HCT116 (cell line): ENCODE measurements around the gene CLTC. TPM values are rescaled to one million over a fixed set of nuclear protein-coding genes. Genes with fewer than 3 reads are reported as not detected.

ENCODE experiments used
- ATAC-seq: fragments of 200-7000 bp; cut with Tn5 transposase; 2 replicates; pipeline ENCODE4 v1.9.1; 2020; ENCODE audit warnings: mild to moderate bottlenecking, moderate library complexity
- BruUV-seq: library from RNA; stranded (reverse); fragments of 400-500 nt; replicated peaks from 2 replicates; lab custom pipeline; 2021; lab: Mats Ljungman, UMichigan
- CTCF ChIA-PET: fragments of 300-600 bp; sonication (Branson Sonifier 250); formaldehyde crosslinking; loops from one replicate; lab custom pipeline; 2021; ENCODE audit warnings: antibody characterized with exemption; lab: Charles Lee
- POLR2A ChIA-PET: fragments of 300-600, 350-600 bp; sonication (Branson Sonifier 250); formaldehyde crosslinking; loops from one replicate; lab custom pipeline; 2021; ENCODE audit warnings: antibody characterized with exemption; lab: Charles Lee
- RAD21 ChIA-PET, 2 experiments: fragments of 300-600 bp; sonication (Branson Sonifier 250); formaldehyde crosslinking; loops; one replicate each; lab custom pipeline; 2023; ENCODE audit warnings: low total read pairs in 2 of 2; ENCODE audit not compliant: uncharacterized antibody in 2 of 2, unreplicated experiment in 2 of 2, low non-redundant PET in 1 of 2; lab: Charles Lee
- DNase-seq: peaks from one replicate; pipeline ENCODE4 v3.0.0-alpha.2; 2010; ENCODE audit warnings: low read depth, low spot score
- H2AFZ ChIP-seq: fragments of 200-600 bp; shearing (Covaris generic), sonication (generic); 2 replicates; pipeline ENCODE4 v1.6.1; 2017; ENCODE audit warnings: low read depth, mixed run types, mixed read lengths, antibody characterized with exemption, low read length; ENCODE audit not compliant: poor library complexity, severe bottlenecking
- H3K27ac ChIP-seq: 2 replicates; pipeline ENCODE4 v1.5.1; 2012; ENCODE audit warnings: low read depth, low read length
- H3K27me3 ChIP-seq: fragments of 200-600 bp; sonication (generic); 2 replicates; pipeline ENCODE4 v1.6.1; 2016; ENCODE audit warnings: mixed run types, low read length, mixed read lengths; ENCODE audit not compliant: insufficient read depth
- H3K36me3 ChIP-seq, 2 experiments: fragments of 200-500 bp in 1 of 2; fragments of 200-600 bp in 1 of 2; sonication (Bioruptor generic) in 1 of 2; sonication (generic) in 1 of 2; 2 replicates each; pipeline versions ENCODE4 v1.5.1 to v1.6.1; 2014 to 2016; ENCODE audit warnings: low read length in 2 of 2, inconsistent platforms in 1 of 2, mixed read lengths in 1 of 2, mixed run types in 1 of 2; ENCODE audit not compliant: insufficient read depth in 2 of 2, control insufficient read depth in 1 of 2
- H3K4me1 ChIP-seq, 2 experiments: fragments of 200-600 bp in 1 of 2; sonication (generic) in 1 of 2; 2 replicates each; pipeline versions ENCODE4 v1.5.1 to v1.6.1; 2012 to 2017; ENCODE audit warnings: low read length in 2 of 2, inconsistent platforms in 1 of 2, mild to moderate bottlenecking in 1 of 2, mixed read lengths in 1 of 2, mixed run types in 1 of 2, moderate library complexity in 1 of 2; ENCODE audit not compliant: insufficient read depth in 2 of 2, control insufficient read depth in 1 of 2
- H3K4me2 ChIP-seq: fragments of 200-600 bp; sonication (generic); 2 replicates; pipeline ENCODE4 v1.6.1; 2017; ENCODE audit warnings: mixed run types, low read length, mixed read lengths
- H3K4me3 ChIP-seq, 2 experiments: fragments of 200-600 bp in 1 of 2; sonication (generic) in 1 of 2; replicated peaks in 1 of 2; 2 replicates each; pipeline ENCODE4 v1.5.1; 2011 to 2016; ENCODE audit warnings: low read length in 2 of 2, control low read depth in 1 of 2, low read depth in 1 of 2, mild to moderate bottlenecking in 1 of 2, mixed read lengths in 1 of 2, mixed run types in 1 of 2
- H3K79me2 ChIP-seq: fragments of 200-600 bp; sonication (generic); 2 replicates; pipeline ENCODE4 v1.6.1; 2017; ENCODE audit warnings: mild to moderate bottlenecking, mixed run types, low read length, moderate library complexity, mixed read lengths; ENCODE audit not compliant: insufficient read depth
- H3K9ac ChIP-seq: fragments of 200-600 bp; sonication (generic); 2 replicates; pipeline ENCODE4 v1.6.1; 2016; ENCODE audit warnings: low read length, mixed read lengths
- H3K9me2 ChIP-seq: fragments of 200-600 bp; sonication (generic), shearing (Covaris generic); 2 replicates; pipeline ENCODE4 v1.6.1; 2017; ENCODE audit warnings: mixed run types, mild to moderate bottlenecking, moderate library complexity; ENCODE audit not compliant: insufficient read depth
- H3K9me3 ChIP-seq, 2 experiments: fragments of 200-500 bp in 1 of 2; fragments of 200-600 bp in 1 of 2; sonication (Bioruptor generic) in 1 of 2; sonication (generic) in 1 of 2; 2 replicates each; pipeline ENCODE4 v1.6.1; 2014 to 2017; ENCODE audit warnings: low read length in 2 of 2, mixed read lengths in 2 of 2, inconsistent platforms in 1 of 2, low read depth in 1 of 2, mild to moderate bottlenecking in 1 of 2, mixed run types in 1 of 2, moderate library complexity in 1 of 2; ENCODE audit not compliant: control insufficient read depth in 1 of 2, insufficient read depth in 1 of 2
- H4K20me1 ChIP-seq: fragments of 200-600 bp; sonication (generic), shearing (Covaris generic); 2 replicates; pipeline ENCODE4 v1.6.1; 2017; ENCODE audit warnings: mixed run types, mild to moderate bottlenecking, moderate library complexity; ENCODE audit not compliant: insufficient read depth
- CEBPB ChIP-seq: IDR thresholded peaks from 2 replicates; pipeline ENCODE4 v1.6.1; 2012; ENCODE audit warnings: low read depth
- EZH2 ChIP-seq: fragments of 200-600 bp; sonication (generic); IDR thresholded peaks from 2 replicates; pipeline ENCODE4 v1.6.1; 2017; ENCODE audit warnings: antibody characterized with exemption, mixed run types
- POLR2AphosphoS5 ChIP-seq: IDR thresholded peaks from 2 replicates; pipeline ENCODE4 v1.6.1; 2011; ENCODE audit warnings: mild to moderate bottlenecking, low read depth, low read length, moderate library complexity
- SRF ChIP-seq: IDR thresholded peaks from 2 replicates; pipeline ENCODE4 v1.6.1; 2012; ENCODE audit warnings: low read depth
- YY1 ChIP-seq: IDR thresholded peaks from 2 replicates; pipeline ENCODE4 v1.6.1; 2011; ENCODE audit warnings: low read length, low read depth, moderate library complexity, mild to moderate bottlenecking; ENCODE audit not compliant: insufficient replicate concordance; ENCODE audit errors: extremely low read depth
- intact Hi-C: fragments of 100-400 bp; cut with micrococcal nuclease; formaldehyde crosslinking; loops from 2 replicates; pipeline ENCODE4 v1.10.0; 2022
- total RNA-seq: library from RNA; stranded (reverse); gene quantifications from one replicate; pipeline ENCODE4 v1.2.1, GENCODE V29; 2021; ENCODE audit not compliant: unreplicated experiment
- TF ChIP-seq, protein P1 (sequence below): IDR thresholded peaks from 2 replicates; pipeline ENCODE4 v1.6.1; 2012
- TF ChIP-seq, protein P2 (sequence below): IDR thresholded peaks from 2 replicates; pipeline ENCODE4 v1.6.1; 2011; ENCODE audit warnings: mild to moderate bottlenecking, low read length, moderate library complexity; ENCODE audit not compliant: insufficient replicate concordance; ENCODE audit errors: extremely low read depth
- TF ChIP-seq, protein P3 (sequence below), 3 experiments: fragments of 200-600 bp in 1 of 3; sonication (generic) in 1 of 3; IDR thresholded peaks in 2 of 3; conservative IDR thresholded peaks in 1 of 3; 2 replicates each; pipeline ENCODE4 v1.5.1; 2012 to 2017; ENCODE audit warnings: low read depth in 2 of 3, low read length in 2 of 3, antibody characterized with exemption in 1 of 3, borderline replicate concordance in 1 of 3, control low read depth in 1 of 3, mild to moderate bottlenecking in 1 of 3, mixed read lengths in 1 of 3, mixed run types in 1 of 3, moderate library complexity in 1 of 3; ENCODE audit not compliant: insufficient read depth in 1 of 3

Gene CLTC
- total RNA-seq, 1 experiment from 2014 or later: 351 TPM

GRCh38 chr17:59723041-59723440, 103.3 kb downstream of the CLTC start:
- DNase-seq (no peak), ATAC-seq (no peak)
- RAD21 ChIA-PET: no interaction called here
- Histone ChIP-seq H3K79me2 (peaks cover 94% of the 10 kb centered on the region), H3K9me2 (no peaks in the 10 kb centered on the region), H3K4me3 (no peak overlapping the region), H4K20me1 (peaks cover 17% of the 10 kb centered on the region; the same call in 1 of the 2 replicates), H3K4me1 (no peaks in the 10 kb centered on the region), H3K4me2 (no peak overlapping the region), H3K27ac (no peak overlapping the region), H2AFZ (no peak overlapping the region), H3K27me3 (no peaks in the 10 kb centered on the region), H3K9me3 (no peaks in the 10 kb centered on the region), H3K9ac (no peak overlapping the region), H3K36me3 (no peaks in the 10 kb centered on the region)
- no TSS peak for BruUV-seq
- intact Hi-C loops: no loop called here
- CTCF ChIA-PET: interaction anchor here (1.3 kb wide), 1 partner anchor 136 kb away, joined by 3 read pairs; no protein-coding TSS in a partner anchor
- no peak for TF ChIP-seq EZH2
- TF ChIP-seq, protein P1, sequence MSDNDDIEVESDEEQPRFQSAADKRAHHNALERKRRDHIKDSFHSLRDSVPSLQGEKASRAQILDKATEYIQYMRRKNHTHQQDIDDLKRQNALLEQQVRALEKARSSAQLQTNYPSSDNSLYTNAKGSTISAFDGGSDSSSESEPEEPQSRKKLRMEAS: no peak
- no peak for TF ChIP-seq YY1
- no peak for TF ChIP-seq SRF
- TF ChIP-seq, protein P2, sequence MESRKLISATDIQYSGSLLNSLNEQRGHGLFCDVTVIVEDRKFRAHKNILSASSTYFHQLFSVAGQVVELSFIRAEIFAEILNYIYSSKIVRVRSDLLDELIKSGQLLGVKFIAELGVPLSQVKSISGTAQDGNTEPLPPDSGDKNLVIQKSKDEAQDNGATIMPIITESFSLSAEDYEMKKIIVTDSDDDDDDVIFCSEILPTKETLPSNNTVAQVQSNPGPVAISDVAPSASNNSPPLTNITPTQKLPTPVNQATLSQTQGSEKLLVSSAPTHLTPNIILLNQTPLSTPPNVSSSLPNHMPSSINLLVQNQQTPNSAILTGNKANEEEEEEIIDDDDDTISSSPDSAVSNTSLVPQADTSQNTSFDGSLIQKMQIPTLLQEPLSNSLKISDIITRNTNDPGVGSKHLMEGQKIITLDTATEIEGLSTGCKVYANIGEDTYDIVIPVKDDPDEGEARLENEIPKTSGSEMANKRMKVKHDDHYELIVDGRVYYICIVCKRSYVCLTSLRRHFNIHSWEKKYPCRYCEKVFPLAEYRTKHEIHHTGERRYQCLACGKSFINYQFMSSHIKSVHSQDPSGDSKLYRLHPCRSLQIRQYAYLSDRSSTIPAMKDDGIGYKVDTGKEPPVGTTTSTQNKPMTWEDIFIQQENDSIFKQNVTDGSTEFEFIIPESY: no peak
- TF ChIP-seq CEBPB: no peak
- TF ChIP-seq POLR2AphosphoS5: no peak
- TF ChIP-seq, protein P3, sequence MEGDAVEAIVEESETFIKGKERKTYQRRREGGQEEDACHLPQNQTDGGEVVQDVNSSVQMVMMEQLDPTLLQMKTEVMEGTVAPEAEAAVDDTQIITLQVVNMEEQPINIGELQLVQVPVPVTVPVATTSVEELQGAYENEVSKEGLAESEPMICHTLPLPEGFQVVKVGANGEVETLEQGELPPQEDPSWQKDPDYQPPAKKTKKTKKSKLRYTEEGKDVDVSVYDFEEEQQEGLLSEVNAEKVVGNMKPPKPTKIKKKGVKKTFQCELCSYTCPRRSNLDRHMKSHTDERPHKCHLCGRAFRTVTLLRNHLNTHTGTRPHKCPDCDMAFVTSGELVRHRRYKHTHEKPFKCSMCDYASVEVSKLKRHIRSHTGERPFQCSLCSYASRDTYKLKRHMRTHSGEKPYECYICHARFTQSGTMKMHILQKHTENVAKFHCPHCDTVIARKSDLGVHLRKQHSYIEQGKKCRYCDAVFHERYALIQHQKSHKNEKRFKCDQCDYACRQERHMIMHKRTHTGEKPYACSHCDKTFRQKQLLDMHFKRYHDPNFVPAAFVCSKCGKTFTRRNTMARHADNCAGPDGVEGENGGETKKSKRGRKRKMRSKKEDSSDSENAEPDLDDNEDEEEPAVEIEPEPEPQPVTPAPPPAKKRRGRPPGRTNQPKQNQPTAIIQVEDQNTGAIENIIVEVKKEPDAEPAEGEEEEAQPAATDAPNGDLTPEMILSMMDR (IDR thresholded peaks at IDR 0.05 in 2 of 3, conservative IDR thresholded peaks at IDR 0.05 in 1 of 3; ENCODE audit: borderline replicate concordance in 1 of 3, insufficient read depth in 1 of 3, low read depth in 2 of 3, low read length in 2 of 3): no peak
- POLR2A ChIA-PET: no interaction called here
